Measurements from ENCODE around the gene FADS6. TPM values are rescaled to one million over a fixed set of nuclear protein-coding genes. Genes with fewer than 3 reads are reported as not detected.
A peak's percentile ranks its signal among the peaks of the same experiment; 100 is the strongest.

Gene FADS6
- total and polyA plus RNA-seq, 2 of the 13 experiments (the other 11 are each of a cell fraction or from before 2014, with no cell fraction given): 0.11 TPM

DNA sequence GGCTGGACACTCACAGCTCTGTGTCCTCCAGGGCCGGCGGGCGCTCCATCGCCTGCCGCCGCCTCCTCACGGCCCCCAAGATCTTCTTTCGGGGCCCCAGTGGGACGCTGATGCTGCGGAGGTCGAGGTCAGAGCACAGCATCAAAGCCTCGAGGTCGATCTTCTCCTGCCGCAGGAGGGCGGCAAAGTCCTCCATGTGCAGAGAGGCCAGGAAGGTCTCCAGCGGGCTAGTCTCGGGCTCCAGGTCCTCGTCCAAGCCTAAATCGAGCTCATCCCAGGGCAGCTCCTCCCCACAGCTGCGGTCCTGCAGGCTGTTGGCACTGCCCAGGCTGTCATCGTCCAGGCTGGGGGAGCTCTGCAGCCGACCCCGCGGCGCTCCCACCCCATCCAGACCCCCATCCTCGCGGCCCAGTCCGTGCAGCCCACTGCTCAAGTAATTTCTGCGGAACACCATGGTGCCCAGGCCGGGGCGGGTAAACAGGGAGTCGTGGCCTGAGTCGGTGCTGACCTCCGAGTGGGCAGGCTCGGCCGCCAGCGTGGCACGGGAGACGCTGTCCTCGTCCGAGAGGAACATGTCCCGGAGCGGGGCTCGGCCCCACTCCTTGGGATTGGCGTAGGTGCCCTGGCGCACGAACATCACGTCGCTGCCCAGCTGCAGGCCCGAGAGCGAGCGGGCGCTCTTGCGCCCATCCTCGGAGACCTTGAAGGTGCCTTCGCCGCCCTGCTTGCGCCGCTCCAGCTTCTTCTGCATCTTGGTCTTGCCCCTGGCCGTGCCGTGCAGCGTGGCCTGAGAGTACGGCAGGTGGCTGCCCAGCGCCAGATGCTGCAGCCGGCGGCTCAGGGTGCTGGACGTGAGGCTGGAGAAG is 26.2 kb upstream of the FADS6 start (continued):
- TF ChIP-seq, protein P1, sequence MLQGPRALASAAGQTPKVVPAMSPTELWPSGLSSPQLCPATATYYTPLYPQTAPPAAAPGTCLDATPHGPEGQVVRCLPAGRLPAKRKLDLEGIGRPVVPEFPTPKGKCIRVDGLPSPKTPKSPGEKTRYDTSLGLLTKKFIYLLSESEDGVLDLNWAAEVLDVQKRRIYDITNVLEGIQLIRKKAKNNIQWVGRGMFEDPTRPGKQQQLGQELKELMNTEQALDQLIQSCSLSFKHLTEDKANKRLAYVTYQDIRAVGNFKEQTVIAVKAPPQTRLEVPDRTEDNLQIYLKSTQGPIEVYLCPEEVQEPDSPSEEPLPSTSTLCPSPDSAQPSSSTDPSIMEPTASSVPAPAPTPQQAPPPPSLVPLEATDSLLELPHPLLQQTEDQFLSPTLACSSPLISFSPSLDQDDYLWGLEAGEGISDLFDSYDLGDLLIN (CRISPR knock-in tag; IDR thresholded peaks at IDR 0.05; ENCODE audit: borderline replicate concordance): no peak
- no peak for TF ChIP-seq ZNF138 (CRISPR knock-in tag; IDR thresholded peaks at IDR 0.05; ENCODE audit: low read depth)
- no peak for TF ChIP-seq U2AF2 (IDR thresholded peaks at IDR 0.05; ENCODE audit: low read depth, low read length)
- TF ChIP-seq AGO1 (IDR thresholded peaks at IDR 0.05; ENCODE audit: low read depth, low read length, poor library complexity, severe bottlenecking): no peak
- TF ChIP-seq CENPX (CRISPR knock-in tag; IDR thresholded peaks at IDR 0.05): no peak
- no peak for TF ChIP-seq SAP130 (CRISPR knock-in tag; IDR thresholded peaks at IDR 0.05; ENCODE audit: low read depth)
- no peak for TF ChIP-seq NCOA2 (CRISPR knock-in tag; IDR thresholded peaks at IDR 0.05)
- TF ChIP-seq, protein P2, sequence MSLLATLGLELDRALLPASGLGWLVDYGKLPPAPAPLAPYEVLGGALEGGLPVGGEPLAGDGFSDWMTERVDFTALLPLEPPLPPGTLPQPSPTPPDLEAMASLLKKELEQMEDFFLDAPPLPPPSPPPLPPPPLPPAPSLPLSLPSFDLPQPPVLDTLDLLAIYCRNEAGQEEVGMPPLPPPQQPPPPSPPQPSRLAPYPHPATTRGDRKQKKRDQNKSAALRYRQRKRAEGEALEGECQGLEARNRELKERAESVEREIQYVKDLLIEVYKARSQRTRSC (CRISPR knock-in tag; IDR thresholded peaks at IDR 0.05; ENCODE audit: low read depth): no peak
- TF ChIP-seq ZNF816 (CRISPR knock-in tag; IDR thresholded peaks at IDR 0.05; ENCODE audit: borderline replicate concordance): no peak
- no peak for TF ChIP-seq ZNF12 (CRISPR knock-in tag; IDR thresholded peaks at IDR 0.05)
- TF ChIP-seq ZNF235 (CRISPR knock-in tag; IDR thresholded peaks at IDR 0.05; ENCODE audit: borderline replicate concordance): peak; percentile 49; the same call in 1 of the 2 replicates
- TF ChIP-seq, protein P3, sequence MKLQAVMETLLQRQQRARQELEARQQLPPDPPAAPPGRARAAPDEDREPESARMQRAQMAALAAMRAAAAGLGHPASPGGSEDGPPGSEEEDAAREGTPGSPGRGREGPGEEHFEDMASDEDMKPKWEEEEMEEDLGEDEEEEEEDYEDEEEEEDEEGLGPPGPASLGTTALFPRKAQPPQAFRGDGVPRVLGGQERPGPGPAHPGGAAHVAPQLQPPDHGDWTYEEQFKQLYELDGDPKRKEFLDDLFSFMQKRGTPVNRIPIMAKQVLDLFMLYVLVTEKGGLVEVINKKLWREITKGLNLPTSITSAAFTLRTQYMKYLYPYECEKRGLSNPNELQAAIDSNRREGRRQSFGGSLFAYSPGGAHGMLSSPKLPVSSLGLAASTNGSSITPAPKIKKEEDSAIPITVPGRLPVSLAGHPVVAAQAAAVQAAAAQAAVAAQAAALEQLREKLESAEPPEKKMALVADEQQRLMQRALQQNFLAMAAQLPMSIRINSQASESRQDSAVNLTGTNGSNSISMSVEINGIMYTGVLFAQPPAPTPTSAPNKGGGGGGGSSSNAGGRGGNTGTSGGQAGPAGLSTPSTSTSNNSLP (IDR thresholded peaks at IDR 0.05; ENCODE audit: low read depth, low read length): no peak
- 0 out of 2 replicates have a peak, but pooled peaks have one; percentile 11 for TF ChIP-seq HOXA3 (CRISPR knock-in tag; IDR thresholded peaks at IDR 0.05)
- peak; percentile 15; the same call in 1 of the 2 replicates for TF ChIP-seq ETV5 (CRISPR knock-in tag; IDR thresholded peaks at IDR 0.05; ENCODE audit: borderline replicate concordance)
- no peak for TF ChIP-seq IRF2 (CRISPR knock-in tag; IDR thresholded peaks at IDR 0.05)
- TF ChIP-seq ZNF841 (CRISPR knock-in tag; IDR thresholded peaks at IDR 0.05; ENCODE audit: borderline replicate concordance): no peak
- no peak for TF ChIP-seq SMAD1 (CRISPR knock-in tag; IDR thresholded peaks at IDR 0.05; ENCODE audit: borderline replicate concordance, low read depth)
- TF ChIP-seq ZNF724P (CRISPR knock-in tag; IDR thresholded peaks at IDR 0.05; ENCODE audit: borderline replicate concordance): no peak
- TF ChIP-seq, protein P4, sequence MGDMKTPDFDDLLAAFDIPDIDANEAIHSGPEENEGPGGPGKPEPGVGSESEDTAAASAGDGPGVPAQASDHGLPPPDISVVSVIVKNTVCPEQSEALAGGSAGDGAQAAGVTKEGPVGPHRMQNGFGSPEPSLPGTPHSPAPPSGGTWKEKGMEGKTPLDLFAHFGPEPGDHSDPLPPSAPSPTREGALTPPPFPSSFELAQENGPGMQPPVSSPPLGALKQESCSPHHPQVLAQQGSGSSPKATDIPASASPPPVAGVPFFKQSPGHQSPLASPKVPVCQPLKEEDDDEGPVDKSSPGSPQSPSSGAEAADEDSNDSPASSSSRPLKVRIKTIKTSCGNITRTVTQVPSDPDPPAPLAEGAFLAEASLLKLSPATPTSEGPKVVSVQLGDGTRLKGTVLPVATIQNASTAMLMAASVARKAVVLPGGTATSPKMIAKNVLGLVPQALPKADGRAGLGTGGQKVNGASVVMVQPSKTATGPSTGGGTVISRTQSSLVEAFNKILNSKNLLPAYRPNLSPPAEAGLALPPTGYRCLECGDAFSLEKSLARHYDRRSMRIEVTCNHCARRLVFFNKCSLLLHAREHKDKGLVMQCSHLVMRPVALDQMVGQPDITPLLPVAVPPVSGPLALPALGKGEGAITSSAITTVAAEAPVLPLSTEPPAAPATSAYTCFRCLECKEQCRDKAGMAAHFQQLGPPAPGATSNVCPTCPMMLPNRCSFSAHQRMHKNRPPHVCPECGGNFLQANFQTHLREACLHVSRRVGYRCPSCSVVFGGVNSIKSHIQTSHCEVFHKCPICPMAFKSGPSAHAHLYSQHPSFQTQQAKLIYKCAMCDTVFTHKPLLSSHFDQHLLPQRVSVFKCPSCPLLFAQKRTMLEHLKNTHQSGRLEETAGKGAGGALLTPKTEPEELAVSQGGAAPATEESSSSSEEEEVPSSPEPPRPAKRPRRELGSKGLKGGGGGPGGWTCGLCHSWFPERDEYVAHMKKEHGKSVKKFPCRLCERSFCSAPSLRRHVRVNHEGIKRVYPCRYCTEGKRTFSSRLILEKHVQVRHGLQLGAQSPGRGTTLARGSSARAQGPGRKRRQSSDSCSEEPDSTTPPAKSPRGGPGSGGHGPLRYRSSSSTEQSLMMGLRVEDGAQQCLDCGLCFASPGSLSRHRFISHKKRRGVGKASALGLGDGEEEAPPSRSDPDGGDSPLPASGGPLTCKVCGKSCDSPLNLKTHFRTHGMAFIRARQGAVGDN (CRISPR knock-in tag; IDR thresholded peaks at IDR 0.05): peak; percentile 55
